Measurements from ENCODE around the gene SPRR1B. TPM values are rescaled to one million over a fixed set of nuclear protein-coding genes. Genes with fewer than 3 reads are reported as not detected.

SPRR1B gene
- total RNA-seq, 1 experiment from 2014 or later, result not detected

- no TSS peak for BruUV-seq (replicated peaks)
- Mint-ChIP-seq H3K9me3 (ENCODE audit: low read depth, unreplicated experiment) (peaks cover 2% of the 10 kb centered on the region), H3K36me3 (ENCODE audit: insufficient read depth, unreplicated experiment) (no peaks in the 10 kb centered on the region), H3K4me1 (ENCODE audit: low read depth, unreplicated experiment) (peaks cover 17% of the 10 kb centered on the region), H3K4me3 (ENCODE audit: low read depth, unreplicated experiment) (no peak overlapping the region), H3K27me3 (ENCODE audit: unreplicated experiment) (no peaks in the 10 kb centered on the region), H3K27ac (ENCODE audit: unreplicated experiment) (no peak overlapping the region)
- CTCF ChIA-PET, result no interaction called here
- TF ChIP-seq CTCF (IDR thresholded peaks at IDR 0.05; ENCODE audit: unreplicated experiment), result no peak
- no peak for DNase-seq
- intact Hi-C loops (cut with micrococcal nuclease; ENCODE audit: unreplicated experiment), result no loop called here
Measured at GRCh38 chr1:152986578-152986977, 44.4 kb upstream of the SPRR1B start.

GRCh38 chr1:152993186-152993585 is 37.8 kb upstream of the SPRR1B start:
- no peak for TF ChIP-seq CTCF (IDR thresholded peaks at IDR 0.05; ENCODE audit: unreplicated experiment)
- Mint-ChIP-seq H3K4me3 (ENCODE audit: low read depth, unreplicated experiment) (no peak overlapping the region), H3K27ac (ENCODE audit: unreplicated experiment) (no peak overlapping the region), H3K9me3 (ENCODE audit: low read depth, unreplicated experiment) (peaks cover 2% of the 10 kb centered on the region), H3K27me3 (ENCODE audit: unreplicated experiment) (no peaks in the 10 kb centered on the region), H3K36me3 (ENCODE audit: insufficient read depth, unreplicated experiment) (no peaks in the 10 kb centered on the region), H3K4me1 (ENCODE audit: low read depth, unreplicated experiment) (peaks cover 17% of the 10 kb centered on the region)
- BruUV-seq (replicated peaks), result no TSS peak
- intact Hi-C loops (cut with micrococcal nuclease; ENCODE audit: unreplicated experiment), result no loop called here
- CTCF ChIA-PET, result no interaction called here
- no peak for DNase-seq

- Mint-ChIP-seq H3K4me1 (ENCODE audit: low read depth, unreplicated experiment) (peaks cover 43% of the 10 kb centered on the region), H3K27ac (ENCODE audit: unreplicated experiment) (no peak overlapping the region), H3K36me3 (ENCODE audit: insufficient read depth, unreplicated experiment) (peaks cover 11% of the 10 kb centered on the region), H3K4me3 (ENCODE audit: low read depth, unreplicated experiment) (no peak overlapping the region), H3K27me3 (ENCODE audit: unreplicated experiment) (no peaks in the 10 kb centered on the region), H3K9me3 (ENCODE audit: low read depth, unreplicated experiment) (peaks cover 5% of the 10 kb centered on the region)
- no peak for TF ChIP-seq CTCF (IDR thresholded peaks at IDR 0.05; ENCODE audit: unreplicated experiment)
- no TSS peak for BruUV-seq (replicated peaks)
- DNase-seq, result no peak
- CTCF ChIA-PET, result interaction anchor here (1.7 kb wide), 1 partner anchor 37 kb away, joined by 4 read pairs; no protein-coding TSS in a partner anchor
- intact Hi-C loops (cut with micrococcal nuclease; ENCODE audit: unreplicated experiment), result loop anchor here (5.0 kb wide), 1 partner anchor 36 kb away; the partner anchor contains the start of gene SPRR1B
Measured at GRCh38 chr1:152995842-152996241, 35.2 kb upstream of the SPRR1B start.

- TF ChIP-seq CTCF (IDR thresholded peaks at IDR 0.05; ENCODE audit: unreplicated experiment), result no peak
- intact Hi-C loops (cut with micrococcal nuclease; ENCODE audit: unreplicated experiment), result loop anchor here (5.0 kb wide), 1 partner anchor 35 kb away; the partner anchor contains the start of gene SPRR1B
- H3K4me3 Mint-ChIP-seq (ENCODE audit: low read depth, unreplicated experiment), result no peak overlapping the region
- H3K9me3 Mint-ChIP-seq (ENCODE audit: low read depth, unreplicated experiment), result peaks cover 5% of the 10 kb centered on the region
- peaks cover 53% of the 10 kb centered on the region for H3K4me1 Mint-ChIP-seq (ENCODE audit: low read depth, unreplicated experiment)
- H3K36me3 Mint-ChIP-seq (ENCODE audit: insufficient read depth, unreplicated experiment), result peaks cover 11% of the 10 kb centered on the region
- no peaks in the 10 kb centered on the region for H3K27me3 Mint-ChIP-seq (ENCODE audit: unreplicated experiment)
- peak overlapping the region; percentile 52 for H3K27ac Mint-ChIP-seq (ENCODE audit: unreplicated experiment)
- CTCF ChIA-PET, result interaction anchor here (1.1 to 1.7 kb wide), 2 partner anchors 36 to 44 kb away, joined by 3 to 4 read pairs; no protein-coding TSS in a partner anchor
- peak; percentile 35 for DNase-seq
- BruUV-seq (replicated peaks), result no TSS peak
Measured at GRCh38 chr1:152996633-152997400, 34.2 kb upstream of the SPRR1B start.
